CD4-positive, alpha-beta T cell treated with Interferon gamma for 1 hour (primary cell): Measurements from ENCODE around the gene TMEM191C.
"Not testable (repeated sequence)": the region's sequence is repeated elsewhere in the genome, so short reads cannot be mapped to it uniquely, and the experiment has no call there.

Experiments used
- DNase-seq: peaks from one replicate; pipeline ENCODE4 v3.0.0-alpha.2; 2020

The TMEM191C gene

DNA sequence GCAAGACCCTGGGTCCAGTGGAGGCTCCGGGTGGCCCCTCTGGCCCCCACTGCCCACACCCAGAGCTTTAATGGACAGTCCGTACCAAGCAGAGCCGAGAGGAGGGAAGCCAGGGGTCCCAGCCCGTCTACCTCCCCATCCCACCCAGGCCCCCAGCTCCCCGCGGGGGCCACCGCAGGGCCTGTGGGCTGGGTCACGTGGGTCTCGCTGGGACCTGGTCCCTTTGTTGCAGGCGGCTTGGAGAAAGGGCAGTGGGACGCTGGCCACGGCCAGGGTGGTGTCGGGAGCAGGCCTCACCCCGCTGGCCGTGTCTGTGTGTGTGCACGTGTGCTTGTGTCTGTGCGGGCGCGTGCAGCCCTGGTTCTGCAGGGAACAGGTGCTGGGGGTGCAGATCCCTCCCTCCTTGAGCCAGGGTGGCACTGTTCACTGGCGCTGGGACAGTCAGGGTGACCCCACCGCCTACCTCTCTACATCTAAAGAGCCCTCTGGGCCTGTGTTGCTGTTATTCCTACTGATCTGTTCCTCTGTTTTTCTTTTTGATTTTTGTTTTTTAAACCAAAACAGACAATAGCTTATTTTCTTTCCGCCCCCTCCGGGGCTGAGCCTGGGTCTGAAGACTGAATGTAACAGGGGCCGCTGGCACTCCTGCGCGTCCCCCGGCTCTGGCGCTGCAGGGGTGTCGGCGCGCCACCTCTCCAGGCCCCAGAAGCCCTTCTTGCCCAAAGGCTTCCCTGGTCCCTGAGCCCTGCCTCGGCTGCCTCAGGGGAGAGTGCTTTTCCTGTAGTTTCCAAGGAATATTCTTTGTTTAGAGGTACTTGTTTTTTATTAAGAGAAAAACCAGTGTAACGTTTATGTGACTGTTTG lies 20.1 kb upstream of the TMEM191C start:
- no peak for DNase-seq

DNA sequence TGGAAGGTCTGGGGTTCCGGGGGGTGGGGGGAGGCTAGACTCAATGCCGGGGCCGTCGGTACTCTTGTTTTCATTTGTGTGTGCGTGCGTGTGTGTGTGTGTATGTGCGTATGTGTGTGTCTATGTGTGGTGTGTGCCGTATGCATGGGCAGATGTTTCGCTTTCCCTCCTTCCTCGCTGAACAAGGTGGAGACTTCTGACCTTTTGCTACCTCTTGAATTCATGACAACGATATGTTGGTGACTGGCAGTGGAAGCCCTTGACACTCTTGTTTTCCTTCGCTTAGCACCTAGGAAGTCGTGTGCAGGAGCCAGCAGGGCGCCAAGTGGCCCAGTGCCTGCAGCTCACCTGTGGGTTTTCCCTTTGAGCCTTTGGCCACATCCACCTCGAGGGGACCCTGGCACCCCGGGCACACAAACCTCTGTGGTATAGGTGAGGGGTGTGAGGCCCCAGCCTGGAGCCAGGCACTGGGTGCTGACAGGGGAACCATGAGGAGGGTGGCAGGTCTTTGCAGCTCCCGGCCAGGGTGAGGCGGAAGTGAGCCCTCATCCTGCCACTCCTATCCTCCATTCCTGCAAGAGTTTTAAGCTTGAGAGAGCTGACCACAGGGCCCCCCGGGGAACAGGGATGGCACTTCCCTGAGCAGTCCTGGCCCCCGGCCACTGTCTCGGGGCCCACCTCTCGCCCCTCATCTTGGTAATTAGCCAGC lies 19.3 kb upstream of the TMEM191C start:
- DNase-seq = no peak

DNA sequence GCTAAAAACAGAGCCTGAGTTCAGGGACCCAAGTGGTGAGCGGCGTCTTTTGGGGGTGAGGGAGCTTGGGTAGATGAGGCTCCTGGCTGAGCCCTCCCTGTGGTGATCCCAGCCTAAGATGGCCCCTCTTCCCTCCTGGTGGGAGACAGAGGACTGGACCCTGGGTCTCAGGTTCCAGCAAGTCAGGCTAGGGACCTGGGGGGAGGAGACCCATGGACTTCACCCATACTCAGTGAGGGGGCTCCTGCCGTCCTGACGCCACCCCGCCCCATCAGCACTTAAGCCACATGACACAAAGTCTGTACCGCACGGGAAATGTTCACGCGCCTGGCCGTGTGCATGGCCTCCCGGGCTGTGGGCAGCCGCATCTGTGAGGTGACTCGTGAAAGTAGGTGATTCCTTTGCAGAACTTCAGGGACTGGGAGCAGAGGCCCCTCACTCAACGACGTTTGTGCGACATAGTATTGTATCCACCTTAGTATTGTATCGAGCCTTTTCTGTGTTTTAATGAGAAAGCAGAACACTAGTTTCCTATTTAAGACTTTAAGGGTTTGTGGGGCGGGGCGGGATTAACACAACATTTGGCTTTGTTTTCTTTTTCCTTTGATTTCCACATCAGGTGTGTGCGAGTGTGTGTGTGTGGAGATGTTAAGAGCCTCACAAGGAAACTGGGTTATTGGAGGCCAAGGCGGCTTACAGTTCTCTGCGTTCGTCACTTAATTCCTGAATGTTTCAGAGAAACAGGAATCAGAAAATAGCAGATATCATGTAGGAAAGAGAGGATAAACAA lies 18.4 kb upstream of the TMEM191C start:
- no peak for DNase-seq

DNA sequence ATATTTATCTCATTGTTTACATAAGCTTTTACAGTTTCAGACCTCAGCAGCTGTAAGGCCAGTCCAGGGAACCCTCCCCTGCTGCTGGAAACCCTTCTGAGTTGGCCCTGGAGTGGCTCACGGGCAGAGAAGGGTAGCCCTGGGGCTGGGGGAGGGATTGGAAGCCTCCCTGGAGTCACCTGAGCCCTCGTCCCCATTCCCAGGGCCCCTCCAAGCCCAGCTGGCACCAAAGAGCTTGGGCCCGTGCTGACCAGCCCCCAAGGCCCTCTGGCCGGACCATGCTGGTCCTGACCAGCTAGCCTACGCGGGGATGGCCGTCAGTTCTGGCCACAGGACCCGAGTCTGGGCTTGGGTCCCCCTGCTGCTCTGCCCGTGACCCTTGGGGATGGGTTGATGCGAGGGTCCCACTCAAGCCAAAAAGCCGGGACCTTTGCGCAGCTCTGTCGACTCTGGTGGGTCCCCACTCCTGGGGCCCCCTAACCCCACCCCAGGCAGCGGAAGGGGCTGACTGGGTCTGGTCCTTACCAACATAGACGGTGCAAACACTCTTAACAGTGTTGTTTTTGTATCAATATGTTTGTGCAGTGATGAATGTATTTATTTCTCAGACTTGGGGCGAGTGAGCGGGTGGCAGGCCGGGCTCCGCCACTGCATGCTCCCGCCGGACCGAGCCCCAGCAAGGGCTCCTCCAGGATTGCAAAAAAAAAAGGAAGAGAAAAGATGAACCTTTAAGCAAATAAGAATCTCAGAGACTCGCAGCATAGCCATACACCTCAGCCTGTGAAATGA lies 17.5 kb upstream of the TMEM191C start:
- DNase-seq = no peak

DNA sequence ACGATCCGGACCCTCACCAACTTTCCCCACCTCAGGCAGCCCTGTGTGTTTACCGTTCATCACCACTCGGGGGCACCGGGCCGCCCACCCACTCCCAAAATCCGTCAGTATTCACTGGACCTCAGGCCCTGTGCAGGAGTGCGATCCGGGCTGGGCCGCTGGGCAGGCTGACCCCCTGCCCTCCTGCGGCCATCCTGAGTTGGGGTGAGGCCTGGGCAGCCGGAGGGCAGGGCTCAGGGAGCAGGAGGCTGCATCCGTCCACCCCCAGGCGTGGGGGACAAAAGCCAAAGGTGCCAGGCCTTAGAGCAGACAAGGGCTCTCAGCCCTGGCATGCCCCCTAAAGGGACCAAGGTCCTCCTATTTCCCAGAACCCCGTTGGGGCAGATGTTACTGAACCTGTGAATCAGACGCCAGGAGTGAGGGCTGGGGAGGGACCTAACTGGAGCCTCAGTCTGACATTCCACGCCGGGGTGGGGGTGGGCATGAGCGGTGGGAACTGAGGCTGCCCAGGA lies 16.8 kb upstream of the TMEM191C start:
- no peak for DNase-seq

DNA sequence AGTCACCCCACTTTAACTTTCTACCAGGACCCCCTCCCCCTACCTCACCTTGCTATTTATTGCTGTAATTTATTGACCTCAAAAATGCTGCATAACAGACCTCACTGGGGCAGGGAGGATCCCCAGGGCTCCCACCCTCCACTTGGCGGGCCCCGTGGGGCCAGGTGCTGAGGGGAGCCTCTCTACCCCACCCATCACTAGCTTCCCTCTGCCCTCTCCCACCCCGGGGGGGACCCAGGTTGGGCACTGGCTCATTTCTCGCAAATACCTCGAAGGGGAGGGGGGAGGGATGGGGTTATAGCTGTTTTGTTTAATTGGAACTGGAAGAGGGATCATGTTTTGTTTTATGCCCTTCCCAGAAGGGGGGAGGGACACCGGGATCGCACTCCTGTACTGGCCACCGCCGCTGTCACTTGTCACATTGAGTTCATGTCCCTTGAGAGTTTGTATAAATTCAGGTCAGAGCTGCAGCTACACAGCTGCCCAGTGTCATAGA lies 16.3 kb upstream of the TMEM191C start:
- no peak for DNase-seq

DNA sequence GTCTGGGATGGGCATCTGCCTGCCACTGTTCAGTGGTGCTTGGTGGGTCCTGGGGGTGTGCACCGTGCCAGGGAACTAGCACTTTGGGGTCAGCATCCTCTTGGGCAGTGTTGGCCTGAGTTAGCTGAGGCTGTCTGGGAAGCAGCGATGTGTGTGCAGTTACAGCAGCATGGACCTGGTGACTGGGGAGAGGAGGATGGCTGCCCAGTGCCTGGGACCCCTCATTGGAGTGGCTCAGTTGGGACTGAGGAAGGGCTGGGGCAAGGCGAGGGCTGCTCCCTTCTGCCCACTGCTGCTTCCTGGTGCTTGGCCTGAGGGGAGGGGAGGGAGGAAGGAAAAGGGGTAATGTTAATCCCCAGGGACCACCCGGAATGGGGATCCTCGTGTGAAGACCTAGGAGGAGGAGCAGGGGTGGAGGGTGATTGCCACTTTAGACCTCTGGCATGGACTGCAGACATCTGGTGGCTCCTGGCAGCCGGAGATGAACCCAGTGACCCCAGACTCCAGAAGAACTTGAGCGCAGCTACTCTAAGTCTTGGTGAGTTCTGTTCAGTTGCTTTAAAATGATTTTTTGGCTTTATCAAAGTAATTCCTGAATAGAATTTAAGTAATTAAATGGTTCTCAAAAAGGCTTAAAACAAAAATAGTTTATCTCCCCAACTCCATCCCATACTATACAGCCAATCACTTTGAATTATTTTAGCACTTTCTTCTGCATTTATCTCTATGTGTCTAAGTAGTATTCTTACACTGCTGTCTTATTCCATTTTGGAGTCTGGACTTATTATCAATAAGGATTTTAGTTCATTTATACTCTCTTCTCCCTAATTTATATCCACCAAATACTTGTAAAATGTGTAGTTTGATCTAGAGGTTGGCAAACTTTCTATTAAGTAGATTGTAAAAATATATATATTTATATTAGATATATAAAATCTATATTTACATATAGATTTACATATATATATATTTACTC lies 15.4 kb upstream of the TMEM191C start:
- DNase-seq = no peak

DNA sequence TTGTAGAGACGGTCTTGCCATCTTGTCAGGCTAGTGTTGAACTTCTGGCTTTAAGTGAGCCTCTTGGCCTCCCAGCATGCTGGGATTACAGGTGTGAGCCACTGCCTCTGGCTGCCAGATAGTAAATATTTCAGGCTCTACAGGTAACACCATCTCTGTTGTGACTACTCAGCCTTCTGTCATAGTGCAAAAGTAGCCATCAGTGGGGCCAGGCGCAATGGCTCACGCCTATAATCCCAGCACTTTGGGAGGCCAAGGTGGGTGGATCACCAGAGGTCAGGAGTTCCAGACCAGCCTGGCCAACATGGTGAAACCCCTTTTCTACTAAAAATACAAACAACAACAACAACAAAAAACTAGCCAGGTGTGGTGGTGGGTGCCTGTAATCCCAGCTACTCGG lies 14.5 kb upstream of the TMEM191C start:
- not testable (repeated sequence) for DNase-seq

DNA sequence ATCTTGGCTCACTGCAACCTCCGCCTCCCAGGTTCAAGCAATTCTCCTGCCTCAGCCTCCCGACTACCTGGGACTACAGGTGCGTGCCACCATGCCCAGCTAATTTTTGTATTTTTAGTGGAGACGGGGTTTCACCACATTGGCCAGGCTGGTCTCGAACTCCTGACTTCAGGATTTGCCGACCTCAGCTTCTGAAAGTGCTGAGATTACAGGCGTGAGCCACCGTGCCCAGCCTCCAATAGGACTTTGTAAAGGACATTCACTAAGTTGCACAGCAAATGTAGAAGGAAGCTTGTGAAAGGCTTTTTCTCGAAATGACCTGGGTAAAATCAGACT lies 12.2 kb upstream of the TMEM191C start:
- not testable (repeated sequence) for DNase-seq

DNA sequence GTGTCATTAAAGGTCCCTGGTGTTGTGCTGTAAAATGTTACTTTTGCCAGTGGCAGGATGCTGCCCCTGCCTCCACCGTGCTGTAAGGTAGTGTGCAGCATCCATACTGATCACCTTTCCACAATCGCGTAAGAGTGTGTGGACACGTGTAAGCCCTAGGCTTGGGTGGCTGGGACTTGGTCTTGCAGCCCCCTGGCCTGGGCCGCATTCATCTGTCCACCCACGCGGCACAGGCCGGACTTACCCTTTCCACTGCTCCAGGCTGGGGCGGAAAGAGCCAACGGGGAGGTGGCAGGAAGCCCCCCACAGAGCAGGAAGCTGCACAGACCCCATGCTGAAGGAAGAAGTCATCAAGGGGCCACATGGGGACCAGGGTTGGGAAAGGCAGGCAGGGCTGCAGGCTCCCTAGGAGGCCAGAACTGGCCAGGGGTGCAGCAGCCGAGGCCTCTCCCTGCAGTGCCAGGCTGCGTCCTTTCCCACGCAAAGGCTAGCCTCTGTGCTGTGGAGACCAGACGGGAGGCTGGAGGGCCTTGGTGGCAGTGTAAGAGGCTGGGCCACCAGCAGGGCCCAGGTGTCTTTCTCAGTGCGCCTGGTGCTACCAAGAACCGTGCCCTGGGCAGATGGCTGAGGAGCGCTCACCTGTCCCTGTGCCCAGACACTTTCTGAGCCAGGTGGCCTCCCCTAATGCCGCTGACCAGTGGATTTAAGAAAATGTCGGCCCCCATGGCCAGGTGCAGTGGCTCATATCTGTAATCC lies 11.7 kb upstream of the TMEM191C start:
- no peak for DNase-seq

DNA sequence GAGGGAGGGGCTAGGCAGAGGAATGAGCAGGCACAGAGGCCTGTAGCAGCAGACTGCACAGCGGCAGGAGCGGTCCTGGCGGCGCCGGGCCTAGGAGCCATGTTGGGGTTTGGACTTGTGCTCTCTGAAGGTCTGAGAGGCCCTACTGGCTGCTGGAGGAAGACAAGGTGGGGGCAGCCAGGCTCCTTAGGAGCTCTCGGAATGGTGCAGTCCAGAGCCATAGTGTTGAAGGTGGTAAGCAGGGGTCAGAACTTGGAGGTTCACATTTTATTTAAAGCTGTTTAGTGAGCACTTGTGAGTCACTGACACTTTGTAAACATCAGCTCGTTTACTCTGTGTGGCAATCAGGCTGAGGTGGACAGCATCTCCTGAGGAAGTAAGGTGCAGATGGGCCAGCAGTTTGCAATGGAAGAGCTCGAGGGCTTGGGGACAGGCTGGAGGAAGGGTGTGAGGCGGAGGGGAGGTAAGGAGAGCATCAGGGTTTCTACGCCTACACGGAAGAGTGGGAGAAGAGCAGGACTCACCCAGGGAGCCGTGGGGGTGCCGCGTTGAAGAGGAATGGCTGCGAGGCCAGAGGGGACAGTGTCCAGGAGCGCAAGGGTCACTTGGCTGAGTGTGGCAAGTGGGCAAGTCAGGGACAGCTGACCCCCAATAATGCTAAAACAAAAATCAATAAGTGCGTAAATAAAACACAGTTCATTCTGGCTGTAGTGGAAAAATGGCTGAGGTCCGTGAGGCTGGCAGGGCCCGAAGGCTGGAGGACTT lies 10.0 kb upstream of the TMEM191C start:
- DNase-seq = no peak

DNA sequence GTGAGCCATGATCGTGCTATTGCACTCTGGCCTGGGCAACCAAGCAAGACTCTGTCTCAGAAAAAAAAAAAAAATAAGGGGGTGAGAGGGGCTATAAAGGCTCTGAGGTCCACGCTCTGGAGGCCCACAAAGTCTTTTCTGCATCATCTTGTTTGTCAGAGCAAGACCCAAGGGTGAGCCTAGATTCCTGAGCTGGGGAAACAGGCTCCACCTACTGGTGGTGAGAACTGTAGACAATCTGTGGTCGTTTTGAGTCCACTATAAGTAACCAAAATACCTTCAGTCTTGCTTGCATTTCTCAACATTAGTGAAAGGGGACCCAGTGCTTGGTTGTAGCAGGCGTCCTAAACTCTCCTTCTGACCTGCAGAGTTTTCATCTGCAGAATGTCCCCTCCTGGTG lies 4.5 kb upstream of the TMEM191C start:
- DNase-seq = not testable (repeated sequence)

DNA sequence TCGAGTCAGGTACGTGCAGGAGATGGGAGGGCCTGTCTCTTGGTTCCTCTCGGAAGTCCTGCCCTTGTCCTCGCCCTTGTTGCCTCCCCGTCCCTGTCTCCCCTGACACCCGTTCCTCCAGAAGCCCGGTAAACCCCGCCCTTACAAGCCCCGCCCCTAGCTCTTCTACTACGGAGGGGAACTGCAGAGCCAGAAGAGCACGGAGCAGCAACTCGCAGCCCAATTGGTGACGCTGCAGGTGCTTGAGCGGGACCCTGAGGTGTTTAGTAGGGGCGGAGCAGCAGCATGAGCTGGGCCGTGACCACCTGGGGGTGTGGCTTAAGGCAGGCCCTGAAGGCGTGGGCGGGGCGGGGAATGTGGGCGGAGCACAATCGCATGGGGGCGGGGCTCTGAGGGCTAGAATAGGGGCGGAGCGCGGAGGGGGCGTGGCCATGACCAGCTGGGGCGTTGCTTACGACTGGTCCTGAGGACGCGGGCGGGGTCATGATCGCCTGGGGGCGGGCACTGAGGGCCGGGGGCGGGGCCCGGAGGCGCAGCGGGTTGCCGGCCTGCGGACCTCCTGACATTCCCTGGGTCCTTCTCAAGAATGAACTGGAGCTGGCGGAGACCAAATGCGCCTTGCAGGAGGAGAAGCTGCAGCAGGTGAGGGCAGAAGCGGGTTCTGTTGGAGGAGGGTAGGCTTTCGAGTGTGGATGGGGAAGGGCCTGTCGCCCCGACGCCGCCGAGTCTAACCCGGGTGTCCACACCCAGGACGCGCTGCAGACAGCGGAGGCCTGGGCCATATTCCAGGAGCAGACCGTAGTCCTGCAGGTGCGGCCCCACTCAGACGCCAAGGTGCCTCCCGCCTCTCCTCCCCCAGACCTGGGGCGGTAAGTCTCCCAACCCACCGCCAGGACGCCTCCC lies 1.3 kb downstream of the TMEM191C start:
- peak; percentile 97 for DNase-seq

DNA sequence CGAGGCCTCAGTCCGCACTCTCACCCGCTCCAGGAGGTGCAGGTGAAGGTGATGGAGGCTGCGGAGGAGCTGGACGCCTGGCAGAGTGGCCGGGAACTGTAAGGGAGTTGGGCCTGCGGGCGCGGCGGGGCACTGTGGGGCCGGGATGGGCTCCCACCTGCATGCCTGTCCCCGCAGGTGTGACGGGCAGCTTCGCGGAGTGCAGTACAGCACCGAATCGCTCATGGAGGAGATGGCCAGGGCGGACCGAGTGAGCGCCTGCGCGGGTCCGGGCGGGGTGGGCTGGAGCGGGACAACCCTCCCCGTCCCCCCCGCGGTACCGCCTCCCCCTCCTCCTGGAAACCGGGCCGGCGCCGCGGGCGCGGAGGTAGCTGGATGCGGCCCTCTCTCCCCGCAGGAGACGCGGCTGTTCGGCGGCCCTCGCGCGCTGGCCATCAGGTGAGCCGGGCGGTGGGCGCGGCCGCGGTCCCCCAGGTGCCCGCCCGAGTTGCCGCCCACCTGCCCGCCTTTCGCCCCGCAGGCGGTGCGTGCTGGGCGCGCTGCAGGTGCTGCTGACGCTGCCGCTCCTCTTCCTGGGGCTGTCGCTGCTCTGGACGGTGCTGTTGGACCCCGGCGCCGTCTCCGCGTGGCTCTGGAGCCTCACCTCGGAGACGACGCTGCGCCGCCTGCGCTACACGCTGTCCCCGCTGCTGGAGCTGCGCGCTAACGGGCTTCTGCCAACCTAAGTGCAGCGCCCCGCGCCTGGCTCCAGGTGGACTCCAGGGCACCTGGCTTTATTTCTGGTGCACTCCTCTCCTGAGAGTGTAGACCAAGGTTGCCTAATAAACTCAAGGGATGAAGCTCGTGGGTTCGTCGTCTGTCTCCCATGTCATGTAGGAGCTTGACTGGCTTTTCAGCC lies 2.2 kb downstream of the TMEM191C start:
- DNase-seq = not testable (repeated sequence)

DNA sequence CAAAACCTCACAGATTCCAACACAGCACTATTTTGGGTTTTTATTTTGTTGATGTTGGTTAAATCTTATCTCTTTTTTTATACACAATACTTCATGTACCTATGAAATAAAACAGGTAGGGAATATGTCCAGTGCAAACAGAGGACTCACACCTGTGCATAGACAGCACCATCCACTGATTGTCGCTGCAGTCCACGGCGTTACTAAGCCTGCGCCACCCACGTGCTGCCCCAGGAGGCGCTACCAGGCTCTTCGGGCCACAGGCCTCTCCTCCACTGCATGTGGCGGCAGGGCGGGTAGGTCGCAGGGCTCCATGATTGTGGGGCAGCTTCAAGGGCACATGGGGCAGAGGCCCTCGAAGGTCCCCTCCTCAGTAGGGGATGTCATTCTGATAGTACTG lies 5.8 kb downstream of the TMEM191C start:
- DNase-seq = not testable (repeated sequence)

DNA sequence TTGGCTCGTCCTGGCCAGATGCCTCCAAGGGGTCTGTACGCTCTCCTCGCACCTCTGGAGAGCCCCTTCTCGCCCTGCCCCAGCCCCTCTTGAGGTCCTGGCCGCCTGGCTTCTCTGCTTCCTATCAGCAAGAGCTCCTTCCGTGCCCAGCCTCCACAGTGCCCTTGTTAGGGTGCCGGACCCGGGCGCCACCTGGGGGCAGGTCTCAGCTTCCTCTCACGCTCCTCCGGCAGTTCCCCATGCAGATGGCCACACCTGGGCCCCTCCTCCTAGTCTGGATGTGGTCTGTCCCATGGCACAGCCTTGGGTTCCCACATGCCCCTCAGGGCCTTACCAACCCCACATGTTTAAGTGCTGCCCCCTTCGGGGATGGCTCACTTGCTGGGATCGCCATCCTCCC lies 6.5 kb downstream of the TMEM191C start:
- DNase-seq = not testable (repeated sequence)

DNA sequence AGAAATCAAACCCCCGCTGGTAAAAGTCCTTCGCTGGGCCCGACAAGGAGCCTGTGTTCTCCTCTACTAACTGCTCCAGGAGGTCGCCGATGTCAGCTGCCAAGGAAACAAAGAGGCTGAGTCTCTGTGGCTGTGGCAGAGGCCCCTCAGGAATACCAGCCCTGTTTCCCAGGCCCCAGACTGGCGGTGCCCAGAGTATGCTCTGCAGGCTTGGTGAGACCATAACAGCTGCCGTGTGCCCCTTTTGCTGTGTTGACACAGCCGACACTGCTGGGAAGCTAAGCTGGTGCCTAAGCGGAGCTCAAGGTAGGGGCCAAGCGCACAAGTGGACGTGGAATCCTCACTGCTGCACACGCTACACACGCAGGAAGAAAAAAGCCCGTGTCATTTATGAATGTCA lies 16.9 kb downstream of the TMEM191C start:
- not testable (repeated sequence) for DNase-seq
